CD4-positive, alpha-beta T cell (primary cell): ENCODE measurements around the gene CARS1. TPM values are rescaled to one million over a fixed set of nuclear protein-coding genes. Genes with fewer than 3 reads are reported as not detected.

Experiments
- ATAC-seq: fragments of 200-7000 bp; cut with Tn5 transposase; one replicate; pipeline ENCODE4 v1.10.0; 2022; ENCODE audit warnings: mild to moderate bottlenecking; ENCODE audit not compliant: poor library complexity
- CTCF ChIA-PET: fragments of 350-600 bp; sonication (Branson Sonifier 250); formaldehyde crosslinking; loops from one replicate; lab custom pipeline; 2021; ENCODE audit warnings: antibody characterized with exemption, inconsistent platforms; lab: Charles Lee
- POLR2A ChIA-PET: fragments of 350-600 bp; sonication (Branson Sonifier 250); formaldehyde crosslinking; loops from one replicate; lab custom pipeline; 2021; ENCODE audit warnings: antibody characterized with exemption, inconsistent platforms; lab: Charles Lee
- DNase-seq, 14 experiments: peaks; one replicate each; pipeline ENCODE4 v3.0.0-alpha.2; 2013 to 2020; ENCODE audit warnings: mixed read lengths in 2 of 14
- H3K27ac ChIP-seq, 2 donors: one replicate each; pipeline versions ENCODE4 v1.5.1 to v1.7.0; 2013; ENCODE audit warnings: low read length in 2 of 2, low read depth in 1 of 2, mild to moderate bottlenecking in 1 of 2
- H3K27me3 ChIP-seq, 2 experiments: 1 replicate in 1 of 2; 2 replicates in 1 of 2; pipeline versions ENCODE4 v1.6.1 to v1.7.0; 2013; ENCODE audit warnings: low read length in 2 of 2, control low read depth in 1 of 2, mild to moderate bottlenecking in 1 of 2, moderate library complexity in 1 of 2; ENCODE audit not compliant: insufficient read depth in 2 of 2, control insufficient read depth in 1 of 2
- H3K36me3 ChIP-seq: one replicate; pipeline ENCODE4 v1.6.1; 2013; ENCODE audit warnings: low read length, control low read depth; ENCODE audit not compliant: insufficient read depth
- H3K4me1 ChIP-seq: one replicate; pipeline ENCODE4 v1.6.1; 2013; ENCODE audit warnings: low read length, control low read depth; ENCODE audit not compliant: insufficient read depth
- H3K4me3 ChIP-seq: one replicate; pipeline ENCODE4 v1.5.1; 2013; ENCODE audit warnings: mild to moderate bottlenecking, low read length, moderate library complexity
- H3K9me3 ChIP-seq, 2 experiments: 1 replicate in 1 of 2; 2 replicates in 1 of 2; pipeline versions ENCODE4 v1.6.1 to v1.7.0; 2013; ENCODE audit warnings: low read length in 2 of 2, mild to moderate bottlenecking in 2 of 2, control low read depth in 1 of 2, moderate library complexity in 1 of 2; ENCODE audit not compliant: control insufficient read depth in 1 of 2, insufficient read depth in 1 of 2
- H3K27ac Mint-ChIP-seq: one replicate; pipeline ENCODE4 v1.8.0; 2020; ENCODE audit warnings: mixed read lengths
- H3K27me3 Mint-ChIP-seq: one replicate; pipeline ENCODE4 v1.8.0; 2021; ENCODE audit warnings: mixed read lengths
- H3K36me3 Mint-ChIP-seq: one replicate; pipeline ENCODE4 v1.8.0; 2021; ENCODE audit warnings: low read depth, mixed read lengths
- H3K4me1 Mint-ChIP-seq: one replicate; pipeline ENCODE4 v1.8.0; 2021; ENCODE audit warnings: low read depth, mixed read lengths
- H3K4me3 Mint-ChIP-seq: one replicate; pipeline ENCODE4 v1.8.0; 2020; ENCODE audit warnings: mild to moderate bottlenecking, mixed read lengths
- H3K9me3 Mint-ChIP-seq: one replicate; pipeline ENCODE4 v1.8.0; 2020; ENCODE audit warnings: mixed read lengths
- CTCF ChIP-seq: fragments of 200-600 bp; IDR thresholded peaks from one replicate; pipeline ENCODE4 v1.8.0; 2022; ENCODE audit warnings: antibody characterized with exemption, mild to moderate bottlenecking
- intact Hi-C, 2 experiments: fragments of 100-400 bp; cut with DNase I in 1 of 2; cut with micrococcal nuclease in 1 of 2; formaldehyde crosslinking; loops; one replicate each; pipeline versions ENCODE4 v1.15.1 to v1.9.0; 2023 to 2025; cut with DNase I, micrococcal nuclease
- total RNA-seq, 174 experiments: library from RNA in 2 of 174; stranded (reverse) in 2 of 174; gene quantifications; one replicate each; pipeline ENCODE4 v1.2.3 and lab custom pipeline; 2021 to 2026

The CARS1 gene
- total RNA-seq, 2 experiments from 2014 or later: 24.1 to 25.2 TPM

GRCh38 chr11:2952290-2952689 is 104.9 kb downstream of the CARS1 start:
- H3K4me1 Mint-ChIP-seq: peaks cover 34% of the 10 kb centered on the region
- ATAC-seq (no peak), DNase-seq (no peak)
- intact Hi-C loops: no loop called here
- H3K27me3 Mint-ChIP-seq: no peaks in the 10 kb centered on the region
- ChIA-PET CTCF (no interaction called here), POLR2A (no interaction called here)
- Histone ChIP-seq H3K9me3 (no peaks in the 10 kb centered on the region), H3K36me3 (peaks cover 97% of the 10 kb centered on the region), H3K4me1 (peaks cover 18% of the 10 kb centered on the region), H3K27ac (no peak overlapping the region), H3K27me3 (no peaks in the 10 kb centered on the region), H3K4me3 (no peak overlapping the region)
- H3K9me3 Mint-ChIP-seq: no peaks in the 10 kb centered on the region
- H3K27ac Mint-ChIP-seq: no peak overlapping the region
- H3K4me3 Mint-ChIP-seq: no peak overlapping the region
- TF ChIP-seq CTCF: no peak
- peaks cover 100% of the 10 kb centered on the region for H3K36me3 Mint-ChIP-seq

- H3K36me3 Mint-ChIP-seq: peaks cover 100% of the 10 kb centered on the region
- H3K27me3 ChIP-seq: no peaks in the 10 kb centered on the region
- peaks cover 91% of the 10 kb centered on the region for H3K36me3 ChIP-seq
- H3K27ac Mint-ChIP-seq: no peak overlapping the region
- H3K27ac ChIP-seq: no peak overlapping the region
- DNase-seq: no peak
- no peak overlapping the region for H3K4me3 ChIP-seq
- no peaks in the 10 kb centered on the region for H3K9me3 Mint-ChIP-seq
- no peak overlapping the region for H3K4me3 Mint-ChIP-seq
- no peaks in the 10 kb centered on the region for H3K27me3 Mint-ChIP-seq
- intact Hi-C loops: no loop called here
- ChIA-PET CTCF (no interaction called here), POLR2A (no interaction called here)
- H3K4me1 Mint-ChIP-seq: peaks cover 43% of the 10 kb centered on the region
- no peaks in the 10 kb centered on the region for H3K9me3 ChIP-seq
- no peak for ATAC-seq
- H3K4me1 ChIP-seq: peaks cover 24% of the 10 kb centered on the region
- TF ChIP-seq CTCF: no peak
These were observed 105.8 kb downstream of the CARS1 start for GRCh38 chr11:2951231-2952110.

Other genes with a start within 250 kb of the CARS1 start
- gene CDKN1C, start 171.6 kb downstream of the CARS1 start, total RNA-seq: 1 to 10 TPM; 1.9 to 2.5 TPM
- gene PHLDA2, start 128.0 kb downstream of the CARS1 start, total RNA-seq: 1 to 10 TPM; 1.1 to 1.3 TPM
- gene NAP1L4, start 65.1 kb downstream of the CARS1 start, total RNA-seq: 100 to 1,000 TPM; 262 to 285 TPM
- gene OSBPL5, start 107.9 kb upstream of the CARS1 start, total RNA-seq: 1 to 10 TPM; 6.7 to 9.1 TPM
- not detected for gene MRGPRG, start 161.4 kb upstream of the CARS1 start, total RNA-seq
- gene MRGPRE, start 175.0 kb upstream of the CARS1 start, total RNA-seq: not detected